ENCODE results near the gene PPARD.
A peak's percentile ranks its signal among the peaks of the same experiment; 100 is the strongest.

PPARD gene

GRCh38 chr6:35457907-35458306, 115.5 kb downstream of the PPARD start:
- DNase-seq (ENCODE audit: extremely low spot score, insufficient read length, low read depth), result no peak
- no peak for FAIRE-seq

- DNase-seq (ENCODE audit: extremely low spot score, insufficient read length, low read depth) (no peak), FAIRE-seq (no peak)
These were observed 118.9 kb downstream of the PPARD start for GRCh38 chr6:35461270-35461669.

DNA sequence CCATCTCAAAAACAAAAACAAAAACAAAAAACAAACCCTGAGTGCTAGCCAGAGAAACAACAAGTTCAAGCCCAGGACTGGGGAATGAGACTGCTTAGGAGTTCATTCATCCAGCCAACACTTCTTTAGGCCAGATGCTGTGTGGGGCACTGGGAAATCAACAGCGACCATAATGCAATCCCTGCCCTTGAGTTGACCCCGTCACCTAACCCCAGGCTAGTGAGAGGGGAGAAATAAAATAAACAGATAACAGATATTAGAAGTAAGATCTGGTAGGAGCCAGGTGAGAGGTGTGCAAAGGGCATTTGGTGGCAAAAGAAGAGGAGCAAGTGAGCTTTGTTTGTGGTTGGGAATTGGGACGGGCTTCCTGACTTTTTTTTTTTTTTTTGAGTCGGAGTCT, 120.9 kb downstream of the PPARD start:
- FAIRE-seq (no peak), DNase-seq (ENCODE audit: extremely low spot score, insufficient read length, low read depth) (no peak)

GRCh38 chr6:35465646-35466045, 123.3 kb downstream of the PPARD start:
- DNase-seq (ENCODE audit: extremely low spot score, insufficient read length, low read depth), result no peak
- FAIRE-seq, result no peak

- FAIRE-seq, result peak; percentile 81
- peak; percentile 96 for DNase-seq (ENCODE audit: extremely low spot score, insufficient read length, low read depth)
These were observed 126.0 kb downstream of the PPARD start, which contains the start of gene RPL10A for GRCh38 chr6:35468181-35468979. TSS of gene RPL10A (plus strand) at chr6:35468401. CDS start at chr6:35468435, 34 bp downstream.

DNA sequence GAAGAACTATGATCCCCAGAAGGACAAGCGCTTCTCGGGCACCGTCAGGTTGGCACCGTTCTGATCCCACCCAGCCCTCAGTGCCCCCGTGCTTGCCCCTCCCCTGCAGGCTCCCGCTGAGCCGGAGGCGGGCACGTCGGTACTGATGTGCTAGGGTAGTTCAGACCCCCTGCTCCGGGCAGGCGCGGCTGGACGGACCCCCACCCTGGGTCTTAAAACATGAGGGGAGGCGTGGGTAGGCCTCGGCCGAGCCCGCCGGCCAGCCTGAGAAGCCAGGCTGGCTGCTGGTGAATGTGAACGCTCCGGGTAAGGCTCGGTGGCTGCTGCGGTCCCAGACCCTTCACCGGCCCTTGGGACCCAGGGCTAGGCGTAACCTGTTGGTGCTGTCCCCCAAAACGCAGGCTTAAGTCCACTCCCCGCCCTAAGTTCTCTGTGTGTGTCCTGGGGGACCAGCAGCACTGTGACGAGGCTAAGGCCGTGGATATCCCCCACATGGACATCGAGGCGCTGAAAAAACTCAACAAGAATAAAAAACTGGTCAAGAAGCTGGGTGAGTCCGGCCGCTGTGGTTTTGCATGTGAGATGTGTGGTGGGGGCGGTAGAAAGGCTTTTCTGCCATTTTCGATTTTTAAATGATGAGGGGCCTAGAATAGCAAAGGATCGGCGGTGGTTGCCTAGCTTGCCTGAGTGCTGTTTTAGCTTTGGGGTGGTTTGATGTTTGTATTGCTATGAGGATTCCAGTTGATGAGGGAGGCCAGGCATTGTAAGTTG, 126.8 kb downstream of the PPARD start:
- no peak for FAIRE-seq
- DNase-seq (ENCODE audit: extremely low spot score, insufficient read length, low read depth), result no peak

DNA sequence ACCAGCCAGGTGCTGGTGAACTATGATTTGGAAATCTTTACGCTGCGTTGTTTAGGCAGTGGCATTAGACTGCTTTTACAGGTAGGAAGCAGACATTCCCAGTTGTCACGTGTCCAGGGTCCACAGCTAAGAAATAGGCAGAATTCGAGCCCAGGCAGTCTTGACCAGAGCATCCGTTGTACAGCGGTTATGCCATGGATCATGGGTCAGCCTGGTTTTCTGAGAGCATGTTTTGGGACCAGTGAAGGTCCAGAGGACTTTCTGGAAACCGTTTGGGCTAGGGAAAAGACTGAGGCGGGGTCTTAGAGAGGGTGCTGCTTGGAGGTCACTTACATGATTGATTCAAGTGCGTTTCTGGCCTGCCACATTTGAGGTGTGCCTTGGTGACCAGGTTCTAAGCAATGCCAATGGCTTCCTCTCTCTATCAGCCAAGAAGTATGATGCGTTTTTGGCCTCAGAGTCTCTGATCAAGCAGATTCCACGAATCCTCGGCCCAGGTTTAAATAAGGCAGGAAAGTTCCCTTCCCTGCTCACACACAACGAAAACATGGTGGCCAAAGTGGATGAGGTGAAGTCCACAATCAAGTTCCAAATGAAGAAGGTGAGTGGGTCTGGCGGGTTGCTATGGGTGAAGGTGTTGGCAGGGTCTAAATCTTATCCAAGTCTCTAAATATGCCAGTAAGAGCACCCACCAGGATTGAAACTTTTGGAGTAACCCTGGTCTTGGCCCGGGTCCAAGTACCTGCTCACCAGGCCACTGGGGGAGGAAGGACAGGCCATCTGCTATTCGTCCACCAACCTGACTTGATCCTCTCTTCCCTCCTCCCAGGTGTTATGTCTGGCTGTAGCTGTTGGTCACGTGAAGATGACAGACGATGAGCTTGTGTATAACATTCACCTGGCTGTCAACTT, 127.6 kb downstream of the PPARD start:
- DNase-seq (ENCODE audit: extremely low spot score, insufficient read length, low read depth) (no peak), FAIRE-seq (no peak)

DNA sequence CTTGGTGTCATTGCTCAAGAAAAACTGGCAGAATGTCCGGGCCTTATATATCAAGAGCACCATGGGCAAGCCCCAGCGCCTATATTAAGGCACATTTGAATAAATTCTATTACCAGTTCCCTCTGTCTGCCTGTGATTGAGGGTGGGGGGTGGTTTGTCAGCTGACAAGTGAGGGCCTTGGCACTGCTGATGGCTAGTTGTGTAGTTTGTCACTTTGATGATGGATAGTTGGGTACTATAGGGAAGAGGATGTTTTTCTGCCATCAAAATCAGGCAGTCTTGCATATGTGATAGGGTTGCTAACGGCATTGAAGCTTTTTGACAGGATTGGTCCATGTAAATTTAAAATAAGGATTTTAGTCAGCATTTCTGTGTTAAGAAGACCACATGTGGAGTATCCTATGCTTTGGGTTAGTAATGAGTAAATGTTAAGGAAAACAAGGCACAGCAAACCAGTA, 128.3 kb downstream of the PPARD start:
- FAIRE-seq, result no peak
- DNase-seq (ENCODE audit: extremely low spot score, insufficient read length, low read depth), result no peak

DNA sequence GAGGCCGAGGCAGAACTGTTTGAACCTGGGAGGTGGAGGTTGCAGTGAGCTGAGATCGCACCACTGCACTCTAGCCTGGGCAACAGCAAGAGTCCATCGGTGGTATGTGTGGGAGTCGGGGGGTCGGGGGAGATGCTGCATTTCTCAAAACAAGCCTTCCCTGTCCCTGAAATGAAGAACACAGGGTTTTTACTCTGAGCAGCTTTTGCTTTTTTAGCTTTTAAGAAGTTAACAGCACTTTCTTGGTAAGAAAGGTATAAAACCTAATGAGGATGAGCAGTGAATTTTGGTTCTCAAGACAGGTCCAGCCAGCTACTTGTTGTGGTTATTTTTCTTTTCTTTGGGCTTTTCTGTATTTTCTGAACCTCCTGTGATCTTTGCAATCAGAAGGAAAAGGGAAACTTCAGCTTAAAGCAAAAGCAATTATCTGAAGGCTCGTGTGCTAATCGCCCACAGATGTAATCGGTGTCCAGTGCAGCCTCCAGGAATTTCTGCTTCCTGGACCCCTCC, 129.5 kb downstream of the PPARD start:
- FAIRE-seq (no peak), DNase-seq (ENCODE audit: extremely low spot score, insufficient read length, low read depth) (no peak)

GRCh38 chr6:35473075-35473849, 130.9 kb downstream of the PPARD start:
- FAIRE-seq (no peak), DNase-seq (ENCODE audit: extremely low spot score, insufficient read length, low read depth) (no peak)

- FAIRE-seq, result no peak
- no peak for DNase-seq (ENCODE audit: extremely low spot score, insufficient read length, low read depth)
These were observed 131.4 kb downstream of the PPARD start for GRCh38 chr6:35473850-35474130.

GRCh38 chr6:35474131-35474941, 132.0 kb downstream of the PPARD start:
- DNase-seq (ENCODE audit: extremely low spot score, insufficient read length, low read depth) (no peak), FAIRE-seq (no peak)

DNA sequence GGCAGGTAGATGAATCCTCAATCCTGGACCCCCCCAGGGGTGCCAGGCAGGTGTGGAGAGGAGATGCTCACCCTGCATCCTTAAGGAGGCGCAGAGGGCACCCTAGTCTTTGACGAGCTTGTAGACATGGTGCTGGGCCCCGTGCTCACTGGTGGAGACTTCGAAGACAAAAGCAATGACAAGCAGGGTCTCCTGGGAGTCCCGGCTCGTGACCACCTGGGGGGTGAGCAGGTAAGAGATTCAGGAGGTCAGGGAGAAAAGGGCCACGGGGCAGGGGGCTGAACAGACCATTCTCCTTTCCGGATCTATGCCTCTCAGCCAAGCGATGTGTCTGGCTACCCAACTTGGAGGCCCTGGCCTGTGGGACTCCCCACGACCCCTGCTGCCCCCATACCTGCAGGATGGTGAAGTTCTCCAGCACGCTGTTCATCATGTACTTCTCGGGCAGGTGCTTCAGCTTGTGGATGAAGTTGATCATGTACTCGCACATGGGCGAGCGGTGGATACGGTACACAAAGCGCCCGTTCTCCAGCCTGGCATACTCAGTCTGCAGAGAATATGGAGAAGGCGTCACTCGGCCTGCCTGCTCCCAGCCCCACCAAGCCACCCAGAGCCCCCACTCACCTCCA, 132.7 kb downstream of the PPARD start:
- no peak for FAIRE-seq
- DNase-seq (ENCODE audit: extremely low spot score, insufficient read length, low read depth), result no peak

DNA sequence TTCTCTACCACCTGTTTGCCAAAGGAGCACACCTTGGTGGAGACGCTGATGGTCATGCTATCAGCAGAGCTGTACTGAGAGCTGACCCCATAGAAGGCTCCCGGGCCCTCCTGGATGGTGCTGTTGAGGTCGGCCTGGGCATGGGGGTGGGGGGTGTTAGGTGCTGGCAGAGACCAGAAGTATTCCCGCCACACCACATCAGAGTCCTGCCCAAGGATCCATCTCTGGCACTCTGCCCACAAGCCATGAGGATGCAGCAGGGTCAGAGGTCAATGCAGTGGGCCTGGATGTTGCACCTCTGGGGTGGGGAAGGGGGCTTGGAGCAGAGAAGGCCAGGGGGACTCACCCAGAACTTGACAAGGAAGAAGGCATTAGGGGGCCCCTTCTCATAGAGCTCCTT, 133.2 kb downstream of the PPARD start:
- FAIRE-seq (no peak), DNase-seq (ENCODE audit: extremely low spot score, insufficient read length, low read depth) (no peak)

DNA sequence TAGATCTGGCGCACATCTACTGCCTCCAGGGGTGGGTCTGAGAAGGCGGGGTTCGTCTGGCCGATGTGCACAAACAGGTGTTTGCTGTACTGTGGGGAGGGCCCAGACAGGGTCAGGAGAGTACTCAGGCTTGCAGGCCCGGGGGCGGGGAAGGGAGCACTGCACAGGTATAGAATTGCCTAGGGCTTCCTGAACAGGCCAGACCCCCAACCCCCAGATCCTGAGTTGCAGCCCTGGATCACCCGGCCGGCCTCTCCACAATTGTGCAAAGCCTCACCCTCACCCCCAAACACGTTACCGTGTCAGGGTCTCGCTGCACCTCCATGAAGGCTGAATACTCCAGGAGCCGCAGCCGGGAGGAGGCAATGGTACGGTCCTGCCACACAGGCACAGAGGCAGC, 133.6 kb downstream of the PPARD start:
- no peak for DNase-seq (ENCODE audit: extremely low spot score, insufficient read length, low read depth)
- no peak for FAIRE-seq

- no peak for FAIRE-seq
- no peak for DNase-seq (ENCODE audit: extremely low spot score, insufficient read length, low read depth)
These were observed 134.7 kb downstream of the PPARD start for GRCh38 chr6:35477028-35477427.

Measured in GM18507 (cell line).